ENCODE results near the gene NUDT1.

Gene NUDT1

GRCh38 chr7:2205036-2205780, 36.8 kb upstream of the NUDT1 start:
- no peak for DNase-seq

GRCh38 chr7:2208712-2209111, 33.3 kb upstream of the NUDT1 start:
- no peak for DNase-seq

- DNase-seq = no peak
Observed at GRCh38 chr7:2209146-2209960, 32.7 kb upstream of the NUDT1 start.

GRCh38 chr7:2209961-2210323, 32.1 kb upstream of the NUDT1 start:
- no peak for DNase-seq

- DNase-seq = no peak
Observed at GRCh38 chr7:2210551-2211258, 31.3 kb upstream of the NUDT1 start.

GRCh38 chr7:2211259-2211880, 30.7 kb upstream of the NUDT1 start:
- DNase-seq = no peak

- no peak for DNase-seq
Observed at GRCh38 chr7:2211926-2212325, 30.1 kb upstream of the NUDT1 start.

GRCh38 chr7:2212906-2213305, 29.1 kb upstream of the NUDT1 start:
- DNase-seq = no peak

GRCh38 chr7:2213551-2214215, 28.3 kb upstream of the NUDT1 start:
- DNase-seq = no peak

- no peak for DNase-seq
Observed at GRCh38 chr7:2214636-2215035, 27.4 kb upstream of the NUDT1 start.

GRCh38 chr7:2215851-2216250, 26.2 kb upstream of the NUDT1 start:
- no peak for DNase-seq

- DNase-seq = no peak
Observed at GRCh38 chr7:2217206-2217605, 24.8 kb upstream of the NUDT1 start.

- DNase-seq = no peak
Observed at GRCh38 chr7:2217716-2218443, 24.1 kb upstream of the NUDT1 start.

- no peak for DNase-seq
Observed at GRCh38 chr7:2218444-2218785, 23.6 kb upstream of the NUDT1 start.

- DNase-seq = no peak
Observed at GRCh38 chr7:2219136-2219535, 22.9 kb upstream of the NUDT1 start.

GRCh38 chr7:2219606-2220005, 22.4 kb upstream of the NUDT1 start:
- DNase-seq = no peak

- no peak for DNase-seq
Observed at GRCh38 chr7:2220030-2220429, 22.0 kb upstream of the NUDT1 start.

- no peak for DNase-seq
Observed at GRCh38 chr7:2220506-2220905, 21.5 kb upstream of the NUDT1 start.

- DNase-seq = no peak
Observed at GRCh38 chr7:2220954-2221353, 21.1 kb upstream of the NUDT1 start.

GRCh38 chr7:2222516-2222915, 19.5 kb upstream of the NUDT1 start:
- no peak for DNase-seq

- DNase-seq = no peak
Observed at GRCh38 chr7:2223321-2223720, 18.7 kb upstream of the NUDT1 start.

GRCh38 chr7:2224491-2224928, 17.5 kb upstream of the NUDT1 start:
- DNase-seq = no peak
